Activated CD8-positive, alpha-beta memory T cell treated with anti-CD3 and anti-CD28 coated beads, Interleukin-2, amount 50 U/mL, for 24 hours (primary cell): ENCODE data around the gene VSX1.

Experiments used
- DNase-seq: peaks from one replicate; pipeline ENCODE4 v3.0.0-alpha.2; 2020; ENCODE audit errors: extremely low read depth

The VSX1 gene

DNA sequence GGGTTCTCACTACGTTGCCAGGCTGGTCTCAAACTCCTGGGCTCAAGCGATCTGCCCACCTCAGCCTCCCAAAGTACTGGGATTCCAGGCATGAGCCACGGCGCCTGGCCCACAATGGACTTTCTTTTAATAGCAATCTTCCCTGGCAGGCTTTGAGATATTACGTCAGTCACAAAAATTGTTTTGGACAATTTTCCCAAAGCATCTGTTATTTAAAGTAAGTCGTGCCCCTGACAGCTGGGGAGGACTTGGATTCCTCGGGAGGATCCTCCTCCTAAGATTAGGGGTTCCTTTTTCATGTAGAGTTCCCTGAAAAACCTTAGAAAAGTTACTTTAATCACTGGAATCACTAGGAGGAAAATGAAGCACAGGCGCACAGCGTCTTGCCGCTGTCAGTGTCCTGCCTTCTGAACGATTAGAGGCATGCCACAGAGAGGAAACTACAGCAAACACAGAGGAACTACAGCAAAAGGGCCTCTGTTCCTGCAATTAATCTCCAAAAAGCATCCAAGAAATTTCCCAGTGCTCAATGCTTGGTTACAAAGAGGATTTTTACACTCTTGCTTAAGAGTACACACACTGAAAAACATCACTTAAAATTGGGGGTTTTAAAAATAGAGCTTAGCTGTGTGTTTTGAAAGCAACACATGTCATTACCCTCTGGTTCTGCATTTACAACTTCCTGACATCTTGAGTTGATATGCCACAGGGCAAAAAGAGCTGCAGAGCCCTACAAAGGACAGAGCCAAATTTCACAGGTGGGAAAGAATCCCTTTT, 28.5 kb downstream of the VSX1 start:
- no peak for DNase-seq

DNA sequence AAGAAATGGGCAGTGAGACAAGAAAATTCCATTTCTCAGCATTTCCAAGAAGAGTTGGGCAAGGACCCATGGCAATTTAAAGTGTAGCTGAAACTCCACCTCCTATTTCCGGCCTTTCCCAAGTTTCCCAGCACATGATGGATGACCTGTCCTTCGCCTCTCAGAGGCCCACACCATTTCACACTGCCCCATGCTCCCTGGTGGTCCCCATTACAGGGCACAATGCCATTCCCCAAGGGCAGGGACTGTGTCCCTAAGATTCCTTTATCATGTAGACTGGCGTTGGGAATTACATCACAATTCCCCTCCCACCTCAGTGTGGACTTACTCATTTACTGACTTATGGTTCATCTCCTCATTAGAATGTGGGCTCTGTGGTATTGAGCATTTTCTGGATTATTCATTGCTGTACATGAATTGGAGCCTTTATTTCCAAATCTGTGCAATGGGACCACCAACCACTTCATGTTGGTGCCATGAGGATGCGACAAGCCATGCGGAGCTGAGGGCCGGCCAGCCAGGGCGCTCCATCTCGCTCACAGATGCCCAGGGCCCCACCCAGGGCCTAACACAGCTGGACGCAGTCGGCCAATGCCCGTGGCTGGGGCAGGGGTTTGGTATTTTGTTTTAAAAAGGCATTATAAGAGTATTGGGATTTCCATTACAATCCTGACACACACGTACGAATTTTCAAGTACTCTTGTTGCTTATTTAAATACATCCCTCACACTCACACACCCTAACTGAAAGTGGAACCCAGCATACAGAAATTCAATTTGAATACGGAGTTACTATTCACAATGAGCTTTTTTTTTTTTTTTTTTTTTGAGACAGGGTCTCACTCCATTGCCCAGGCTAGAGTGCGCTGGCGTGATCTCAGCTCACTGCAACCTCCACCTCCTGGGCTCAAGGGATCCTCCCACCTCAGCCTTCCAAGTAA, 29.4 kb downstream of the VSX1 start:
- DNase-seq, result no peak

DNA sequence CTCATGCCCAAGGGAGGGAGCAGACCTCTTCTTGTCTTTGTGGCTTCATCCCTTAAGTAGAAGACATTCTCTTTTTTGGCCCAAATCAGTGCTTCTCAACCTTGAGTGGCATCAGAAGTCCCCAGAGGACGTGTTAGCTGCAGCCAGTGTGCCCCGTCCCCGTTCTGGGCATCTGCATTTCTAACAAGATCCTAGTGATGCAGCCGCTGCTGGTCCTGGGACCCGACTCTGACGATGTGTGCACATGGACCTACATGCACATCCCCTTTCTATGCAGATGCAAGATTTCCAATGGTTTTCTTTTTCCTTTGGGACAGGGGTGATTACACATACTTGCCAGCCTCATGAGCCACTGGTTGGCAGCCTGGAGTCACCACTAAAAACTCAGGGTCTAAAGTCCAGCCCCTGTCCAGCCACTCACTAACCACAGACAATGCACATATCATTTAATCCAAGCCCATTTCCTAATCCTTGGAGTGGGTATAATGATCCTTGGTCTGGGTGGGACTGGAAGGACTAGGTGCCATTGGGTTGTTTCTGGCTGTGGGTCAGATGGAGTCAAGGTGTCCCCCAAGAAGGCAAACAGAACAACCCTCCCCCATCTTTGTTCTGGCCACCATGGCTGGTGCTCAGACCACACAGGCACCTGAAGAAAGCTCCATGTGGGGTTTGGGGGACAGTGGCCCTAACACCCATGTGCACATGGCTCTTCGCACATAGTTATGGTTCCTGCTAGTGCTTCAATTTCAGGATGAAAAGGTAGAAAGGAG, 30.4 kb downstream of the VSX1 start:
- no peak for DNase-seq

DNA sequence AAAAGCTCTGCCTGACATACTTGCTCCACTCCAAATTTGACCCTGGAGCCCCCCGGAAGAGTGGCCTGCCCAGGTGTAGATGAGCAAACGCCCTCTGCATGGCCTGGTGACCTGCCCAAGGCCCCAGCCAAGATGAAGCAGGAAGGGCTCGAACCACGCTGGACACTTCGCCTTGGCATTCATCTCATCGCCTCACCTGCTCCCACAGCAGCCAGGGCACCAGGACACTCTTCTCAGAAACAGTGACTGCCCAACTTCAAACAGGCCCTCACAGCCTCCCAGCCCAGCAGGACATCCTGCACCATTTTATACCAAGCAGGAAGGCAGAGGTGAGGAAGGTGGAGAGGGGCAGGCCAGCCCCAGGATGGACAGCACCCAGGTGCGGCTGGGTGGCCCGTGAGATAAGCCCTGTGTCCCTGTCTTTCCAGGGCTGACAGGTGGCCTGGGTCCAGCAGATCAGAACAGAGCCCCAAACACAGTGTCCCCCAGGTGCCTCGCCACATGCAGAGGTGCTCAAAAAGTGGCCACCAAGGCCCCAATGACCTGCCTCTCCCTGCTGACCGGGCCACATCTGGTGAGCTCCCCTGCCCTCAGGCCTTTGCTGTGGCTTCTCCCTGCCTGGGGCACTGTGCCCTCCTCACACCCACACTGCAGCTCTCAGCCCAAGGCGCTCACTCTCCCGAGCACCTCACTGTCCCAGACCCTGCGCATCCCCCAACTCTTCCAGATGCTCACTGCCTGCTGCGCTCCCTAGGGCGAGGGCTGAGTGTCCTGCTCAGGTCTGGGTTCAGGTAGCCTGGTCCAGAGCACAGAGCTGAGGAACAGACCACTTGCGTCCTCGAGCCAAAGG, 31.2 kb downstream of the VSX1 start:
- no peak for DNase-seq

DNA sequence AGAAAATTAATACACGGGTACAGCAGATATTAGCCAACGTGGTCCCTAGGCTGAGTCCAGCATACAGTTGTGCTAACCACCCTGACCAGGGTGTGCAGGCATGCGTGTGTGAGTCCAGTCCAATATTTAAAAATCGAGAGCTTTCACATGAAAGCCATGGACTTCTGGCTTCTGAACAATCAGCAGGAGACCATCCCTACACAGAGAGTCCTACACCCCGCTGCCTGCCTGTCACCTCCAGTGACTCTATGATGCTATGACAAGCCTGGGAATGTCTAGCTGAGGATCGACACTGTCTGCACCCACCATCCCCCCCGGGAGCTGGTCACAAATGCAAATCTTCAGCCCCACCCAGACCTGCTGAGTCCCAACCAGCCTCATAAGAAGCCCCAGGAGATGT, 31.9 kb downstream of the VSX1 start:
- no peak for DNase-seq

GRCh38 chr20:25049261-25050060, 32.5 kb downstream of the VSX1 start:
- no peak for DNase-seq

DNA sequence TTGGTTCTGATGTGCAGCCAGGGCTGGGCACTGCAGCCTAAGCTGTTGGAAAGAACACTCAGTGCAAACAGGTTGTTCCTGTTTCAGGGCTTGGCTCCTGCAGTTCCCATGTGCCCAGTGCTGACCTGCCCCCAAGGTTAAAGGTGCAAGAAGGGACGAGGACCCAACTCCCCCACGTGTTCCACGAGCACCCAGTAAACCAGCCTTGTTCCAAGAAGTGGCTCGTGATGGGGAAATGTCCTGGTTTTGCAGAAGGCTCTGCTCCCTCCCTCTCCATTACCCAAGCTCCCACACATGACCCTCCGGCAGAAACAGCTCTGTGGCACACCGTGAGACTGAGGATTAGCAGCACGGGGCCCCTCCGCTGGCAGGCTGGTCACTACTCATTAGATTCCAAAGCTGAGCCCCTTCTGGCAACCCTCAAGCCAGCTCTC, 33.4 kb downstream of the VSX1 start:
- no peak for DNase-seq

DNA sequence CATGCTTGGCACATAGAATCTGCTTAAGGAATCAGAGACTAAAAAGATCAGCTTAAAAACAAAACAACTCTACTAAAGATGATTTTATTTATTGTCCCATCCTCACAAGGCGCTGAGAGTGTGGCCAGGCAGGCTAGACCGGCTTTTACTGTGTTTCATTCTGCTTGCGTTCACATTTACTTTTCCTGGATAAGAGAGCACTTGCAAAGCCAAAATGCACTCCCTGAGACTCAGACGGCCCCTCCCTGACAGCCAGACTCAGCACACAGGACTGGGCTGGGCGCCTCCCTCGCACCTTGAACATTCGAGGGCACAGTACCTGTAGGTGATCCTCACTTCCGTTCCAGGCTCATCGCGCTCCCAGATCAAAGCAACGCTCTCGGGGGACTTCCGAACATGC, 34.2 kb downstream of the VSX1 start:
- DNase-seq, result no peak

GRCh38 chr20:25046736-25047666, 34.9 kb downstream of the VSX1 start:
- no peak for DNase-seq

DNA sequence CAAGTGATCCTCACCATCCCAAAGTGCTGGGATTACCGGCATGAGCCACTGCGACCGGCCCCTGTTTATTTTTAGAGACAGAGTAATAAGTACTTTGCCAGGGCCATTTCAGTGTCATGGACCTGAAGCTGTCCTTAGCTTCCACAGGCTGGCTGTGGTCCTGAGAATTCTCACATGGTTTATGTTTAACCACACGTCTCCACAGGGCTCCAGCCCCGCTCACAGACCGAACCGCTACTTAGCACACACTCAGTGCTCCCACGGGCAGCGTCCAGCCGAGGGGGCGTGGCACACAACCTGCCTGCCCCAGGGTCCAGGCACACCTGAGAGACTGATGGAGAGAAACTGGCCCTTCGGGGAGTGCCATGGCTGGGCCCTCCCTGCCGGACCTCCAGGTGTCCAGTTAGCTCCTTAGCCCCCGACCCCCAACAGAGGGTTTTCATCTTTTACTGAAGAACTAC, 35.7 kb downstream of the VSX1 start:
- no peak for DNase-seq

DNA sequence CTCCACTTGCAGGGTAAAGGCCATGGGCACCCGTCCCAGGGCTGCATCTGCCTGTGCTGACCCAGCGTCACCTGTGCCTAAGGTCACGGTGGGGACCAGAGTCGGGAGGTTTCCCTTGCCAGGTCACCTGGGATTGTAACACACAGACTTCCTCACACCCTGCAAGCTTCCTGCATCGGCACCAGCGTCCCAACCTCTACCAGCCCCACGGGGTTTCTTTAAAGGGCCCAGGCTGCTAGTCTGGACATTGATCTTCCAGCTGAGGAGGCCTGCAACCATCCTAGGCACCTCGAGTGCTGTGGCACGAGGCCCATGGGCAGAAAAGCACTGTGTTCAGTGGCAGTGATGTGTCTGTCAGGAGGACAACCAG, 36.6 kb downstream of the VSX1 start:
- no peak for DNase-seq

GRCh38 chr20:25044660-25045342, 37.1 kb downstream of the VSX1 start:
- no peak for DNase-seq

DNA sequence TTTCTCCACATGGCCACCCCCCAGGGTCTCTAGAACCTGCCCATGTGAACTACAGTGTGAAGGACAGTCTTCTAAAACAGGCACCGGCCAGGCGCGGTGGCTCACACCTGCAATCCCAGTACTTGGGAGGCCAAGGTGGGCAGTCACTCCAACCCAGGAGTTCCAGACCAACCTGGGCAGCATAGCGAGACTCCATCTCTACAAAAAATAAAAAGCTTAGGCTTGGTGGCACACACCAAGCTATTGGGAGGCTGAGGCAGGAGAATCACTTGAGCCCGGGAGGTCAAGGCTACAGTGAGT, 37.7 kb downstream of the VSX1 start:
- DNase-seq, result no peak

GRCh38 chr20:25043499-25044260, 38.3 kb downstream of the VSX1 start:
- DNase-seq, result no peak

- DNase-seq, result no peak
Measured at GRCh38 chr20:25042531-25043498, 39.1 kb downstream of the VSX1 start.

DNA sequence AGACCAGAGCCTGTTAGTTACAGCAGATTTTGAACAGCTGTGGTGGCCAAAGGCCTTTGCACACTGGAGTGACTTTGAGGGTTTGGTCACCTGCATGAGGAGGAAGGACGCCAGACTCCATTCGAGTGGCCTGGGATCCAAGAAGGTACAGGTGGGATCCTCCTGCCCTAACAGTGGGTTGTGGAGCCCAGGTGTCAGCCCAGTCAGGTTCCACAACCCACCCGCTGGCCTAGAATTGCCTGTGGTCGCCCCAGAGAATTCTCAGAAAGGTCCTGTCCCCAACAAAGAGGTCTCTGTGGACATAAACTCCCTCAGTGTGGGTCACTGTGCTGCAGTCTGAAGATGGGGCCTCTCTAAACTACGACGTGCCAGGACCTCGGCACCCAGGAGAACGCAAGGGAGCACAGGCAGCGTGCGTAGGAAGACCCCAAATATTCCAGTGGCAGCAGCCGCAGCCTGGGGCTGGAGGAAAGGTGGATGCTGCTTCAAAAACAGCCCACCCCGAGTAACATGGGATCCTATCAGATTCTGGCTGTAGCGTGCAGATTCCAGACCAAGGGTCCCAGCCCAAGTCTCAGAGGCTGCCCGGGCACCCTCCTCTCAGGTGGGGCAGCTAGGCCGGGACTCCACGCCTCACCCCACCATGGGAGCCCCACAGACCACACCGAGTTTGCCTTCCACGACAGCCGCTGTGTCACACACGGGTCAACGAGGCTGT, 40.0 kb downstream of the VSX1 start:
- DNase-seq, result no peak
